Keratinocyte (primary cell): ENCODE measurements around the gene OVOL3. TPM values are rescaled to one million over a fixed set of nuclear protein-coding genes. Genes with fewer than 3 reads are reported as not detected.

ENCODE experiments used
- DNase-seq: peaks from one replicate; pipeline ENCODE4 v3.0.0-alpha.2; 2011; ENCODE audit warnings: low read depth, missing footprints, low spot score
- FAIRE-seq: peaks from 2 replicates; lab custom pipeline; 2011; peaks lifted over from hg19 to GRCh38; lab: Jason Lieb, UNC
- H2AFZ ChIP-seq: 2 replicates; pipeline ENCODE4 v1.6.0; 2012; ENCODE audit warnings: low read length, control low read depth, inconsistent platforms; ENCODE audit not compliant: control insufficient read depth
- H3K27ac ChIP-seq: 2 replicates; pipeline ENCODE4 v1.5.1; 2011; ENCODE audit warnings: low read length; ENCODE audit not compliant: control insufficient read depth, insufficient read depth
- H3K27me3 ChIP-seq: 3 replicates; pipeline ENCODE4 v1.6.0; 2011; ENCODE audit warnings: low read length; ENCODE audit not compliant: control insufficient read depth, insufficient read depth; ENCODE audit errors: extremely low read depth
- H3K36me3 ChIP-seq, 2 experiments: 2 replicates in 1 of 2; 3 replicates in 1 of 2; pipeline ENCODE4 v1.5.1; 2011; ENCODE audit warnings: low read length in 2 of 2, mild to moderate bottlenecking in 1 of 2; ENCODE audit not compliant: control insufficient read depth in 2 of 2, insufficient read depth in 2 of 2; ENCODE audit errors: extremely low read depth in 1 of 2
- H3K4me1 ChIP-seq: 3 replicates; pipeline ENCODE4 v1.5.1; 2011; ENCODE audit warnings: low read length; ENCODE audit not compliant: control insufficient read depth, insufficient read depth; ENCODE audit errors: extremely low read depth
- H3K4me2 ChIP-seq: 3 replicates; pipeline ENCODE4 v1.6.0; 2011; ENCODE audit warnings: low read depth, low read length; ENCODE audit not compliant: control insufficient read depth, insufficient read depth; ENCODE audit errors: extremely low read depth
- H3K4me3 ChIP-seq, 3 experiments: fragments of 200-600 bp in 1 of 3; sonication (generic) in 1 of 3; 2 replicates in 2 of 3; 3 replicates in 1 of 3; pipeline ENCODE4 v1.5.1; 2011 to 2016; ENCODE audit warnings: low read length in 3 of 3, mild to moderate bottlenecking in 3 of 3, control low read depth in 2 of 3, inconsistent platforms in 1 of 3, low read depth in 1 of 3, mixed read lengths in 1 of 3, mixed run types in 1 of 3, moderate library complexity in 1 of 3; ENCODE audit not compliant: control insufficient read depth in 2 of 3, insufficient read depth in 2 of 3; ENCODE audit errors: extremely low read depth in 1 of 3
- H3K79me2 ChIP-seq: 2 replicates; pipeline ENCODE4 v1.6.0; 2012; ENCODE audit warnings: low read length; ENCODE audit not compliant: control insufficient read depth, insufficient read depth
- H3K9ac ChIP-seq: 3 replicates; pipeline ENCODE4 v1.6.0; 2011; ENCODE audit warnings: low read length; ENCODE audit not compliant: control insufficient read depth, insufficient read depth; ENCODE audit errors: extremely low read depth
- H3K9me1 ChIP-seq: 3 replicates; pipeline ENCODE4 v1.6.0; 2011; ENCODE audit warnings: low read length; ENCODE audit not compliant: control insufficient read depth, insufficient read depth; ENCODE audit errors: extremely low read depth
- H3K9me3 ChIP-seq: 2 replicates; pipeline ENCODE4 v1.5.1; 2012; ENCODE audit warnings: low read depth, low read length; ENCODE audit not compliant: control insufficient read depth
- H4K20me1 ChIP-seq: 3 replicates; pipeline ENCODE4 v1.6.0; 2011; ENCODE audit warnings: low read length; ENCODE audit not compliant: control insufficient read depth, insufficient read depth; ENCODE audit errors: extremely low read depth
- CTCF ChIP-seq, 3 experiments: IDR thresholded peaks in 1 of 3; conservative IDR thresholded peaks in 1 of 3; optimal IDR thresholded peaks in 1 of 3; 2 replicates in 2 of 3; 3 replicates in 1 of 3; pipeline versions ENCODE3 to v1.5.1; 2011; ENCODE audit warnings: low read length in 3 of 3, mild to moderate bottlenecking in 3 of 3, moderate library complexity in 2 of 3, control low read depth in 1 of 3, inconsistent platforms in 1 of 3; ENCODE audit not compliant: insufficient read depth in 2 of 3; ENCODE audit errors: extremely low read depth in 1 of 3
- EZH2 ChIP-seq: IDR thresholded peaks from one replicate; pipeline ENCODE4 v1.6.1; 2012; ENCODE audit warnings: inconsistent platforms, mild to moderate bottlenecking, low read length, moderate library complexity
- dilution Hi-C: fragments of 300-500 bp; cut with MboI; formaldehyde crosslinking; loops from one replicate; pipeline ENCODE4 v1.7.0; 2020; ENCODE audit warnings: low sequenced_read_pairs; ENCODE audit not compliant: extremely low pct_ligation_motif_present
- polyA plus RNA-seq, 5 experiments: library from polyadenylated mRNA; depleted of rRNA in 3 of 5; stranded (reverse) in 3 of 5; stranded (forward) in 1 of 5; unstranded in 1 of 5; fragments of >200 nt; gene quantifications; 1 replicate in 1 of 5; 2 replicates in 3 of 5; 3 replicates in 1 of 5; pipeline versions ENCODE4 v1.2.1 to v1.2.3, GENCODE V29; 2011 to 2012; ENCODE audit warnings: missing spikeins in 2 of 5, low read depth in 1 of 5, low replicate concordance in 1 of 5

OVOL3 gene
- polyA plus RNA-seq, 1 donor (not counting 4 experiments of a cell fraction or from before 2014, with no cell fraction given): not detected

GRCh38 chr19:36093687-36094086, 17.3 kb upstream of the OVOL3 start:
- H3K79me2 ChIP-seq: no peaks in the 10 kb centered on the region
- H3K27ac ChIP-seq: no peak overlapping the region
- H3K27me3 ChIP-seq: no peaks in the 10 kb centered on the region
- H3K9me3 ChIP-seq: no peaks in the 10 kb centered on the region
- no peak for DNase-seq
- H3K4me2 ChIP-seq: no peak overlapping the region
- no peaks in the 10 kb centered on the region for H3K9me1 ChIP-seq
- H3K4me1 ChIP-seq: no peaks in the 10 kb centered on the region
- no peaks in the 10 kb centered on the region for H4K20me1 ChIP-seq
- peaks cover 1 to 6% of the 10 kb centered on the region in 2 experiments for H3K36me3 ChIP-seq
- no peak overlapping the region for H2AFZ ChIP-seq
- FAIRE-seq: no peak
- TF ChIP-seq EZH2 (no peak), CTCF (optimal IDR thresholded peaks at IDR 0.05 in 1 of 3, IDR thresholded peaks at IDR 0.05 in 1 of 3, conservative IDR thresholded peaks at IDR 0.05 in 1 of 3; ENCODE audit: extremely low read depth in 1 of 3, insufficient read depth in 2 of 3, low read length in 3 of 3) (no peak)
- H3K9ac ChIP-seq: no peak overlapping the region
- dilution Hi-C loops: no loop called here
- no peak overlapping the region for H3K4me3 ChIP-seq

- Histone ChIP-seq H3K9me3 (no peaks in the 10 kb centered on the region), H3K4me2 (no peak overlapping the region), H3K9me1 (no peaks in the 10 kb centered on the region), H3K9ac (no peak overlapping the region), H4K20me1 (no peaks in the 10 kb centered on the region), H3K4me1 (peaks cover 12% of the 10 kb centered on the region), H3K27me3 (no peaks in the 10 kb centered on the region), H3K36me3 (peaks cover 1 to 2% of the 10 kb centered on the region in 2 experiments), H3K4me3 (no peak overlapping the region), H2AFZ (no peak overlapping the region), H3K79me2 (no peaks in the 10 kb centered on the region), H3K27ac (no peak overlapping the region)
- dilution Hi-C loops: no loop called here
- FAIRE-seq (no peak), DNase-seq (no peak)
- no peak for TF ChIP-seq EZH2
- TF ChIP-seq CTCF (optimal IDR thresholded peaks at IDR 0.05 in 1 of 3, IDR thresholded peaks at IDR 0.05 in 1 of 3, conservative IDR thresholded peaks at IDR 0.05 in 1 of 3; ENCODE audit: extremely low read depth in 1 of 3, insufficient read depth in 2 of 3, low read length in 3 of 3): no peak
These were observed 13.9 kb upstream of the OVOL3 start for GRCh38 chr19:36097036-36097435.
